Measurements from ENCODE around the gene TMEM179. TPM values are rescaled to one million over a fixed set of nuclear protein-coding genes. Genes with fewer than 3 reads are reported as not detected.

TMEM179 gene
- total and polyA plus RNA-seq, 2 of the 8 experiments (the other 6 are each of a cell fraction or from before 2014, with no cell fraction given), result 2.9 to 4.0 TPM

DNA sequence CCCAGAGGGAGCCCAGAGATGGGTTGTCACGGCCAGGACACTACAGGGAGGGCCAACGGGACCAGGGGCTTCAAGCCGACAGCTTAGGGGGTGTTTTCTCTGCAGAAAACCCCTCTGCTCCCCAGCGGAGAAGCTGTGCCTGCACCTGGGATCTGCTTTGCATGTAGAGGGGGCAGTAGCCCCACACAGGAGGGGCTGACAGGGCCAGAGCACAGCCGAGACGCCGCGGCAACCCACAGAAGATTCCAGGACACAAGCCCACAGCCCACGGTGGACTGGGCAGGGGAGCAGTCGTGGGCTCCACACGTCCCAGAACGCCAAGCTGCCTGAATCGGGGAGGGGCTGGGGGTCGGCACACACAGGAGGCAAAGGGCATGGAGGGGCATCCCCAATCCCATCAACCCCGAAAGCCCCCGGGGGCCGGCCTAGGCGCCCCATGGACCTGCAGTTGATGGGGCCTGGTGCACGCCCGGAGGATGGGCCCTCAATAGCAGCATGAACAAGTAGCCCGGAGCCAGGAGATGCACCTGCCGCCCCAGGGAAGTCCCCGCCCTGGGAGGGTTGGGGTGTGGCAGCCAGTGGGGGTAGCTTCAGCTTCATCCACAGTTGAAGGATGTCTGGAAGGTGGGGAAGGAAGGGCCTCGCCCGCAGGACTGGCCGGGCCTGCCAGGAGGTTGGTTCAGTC, 30.5 kb upstream of the TMEM179 start:
- Histone ChIP-seq H2BK20ac (ENCODE audit: low read length) (no peak overlapping the region), H2BK120ac (replicated peaks; ENCODE audit: low read depth, low read length) (no peak overlapping the region), H3K23ac (ENCODE audit: insufficient read length) (no peak overlapping the region), H3K36me3 (ENCODE audit: control insufficient read depth in 2 of 4, insufficient read depth in 4 of 4, low read length in 3 of 4) (no peaks in the 10 kb centered on the region), H2BK12ac (ENCODE audit: low read depth, low read length) (no peak overlapping the region), H2BK15ac (ENCODE audit: low read length) (no peak overlapping the region), H3K27ac (ENCODE audit: low read depth, low read length) (no peak overlapping the region), H3K18ac (ENCODE audit: extremely low read depth, low read length) (no peak overlapping the region), H3K9ac (replicated peaks in 1 of 4; ENCODE audit: extremely low read depth in 1 of 4, low read depth in 3 of 4, low read length in 3 of 4) (no peak overlapping the region), H4K91ac (replicated peaks; ENCODE audit: insufficient read length, low read length) (no peak overlapping the region), H2AK5ac (ENCODE audit: low read depth, low read length) (no peak overlapping the region), H3K56ac (replicated peaks; ENCODE audit: insufficient read length, low read depth, low read length) (no peak overlapping the region), H3K27me3 (replicated peaks in 1 of 4; ENCODE audit: control insufficient read depth in 3 of 4, extremely low read depth in 1 of 4, insufficient read depth in 3 of 4, low read length in 3 of 4) (no peaks in the 10 kb centered on the region), H3K4me1 (replicated peaks in 1 of 4; ENCODE audit: control insufficient read depth in 3 of 4, insufficient read depth in 4 of 4, low read length in 3 of 4) (no peaks in the 10 kb centered on the region), H2BK5ac (ENCODE audit: low read depth, low read length) (no peak overlapping the region), H3K79me1 (ENCODE audit: low read depth, low read length) (no peaks in the 10 kb centered on the region), H4K20me1 (replicated peaks in 1 of 2; ENCODE audit: control insufficient read depth in 1 of 2, insufficient read depth in 2 of 2, low read length in 2 of 2) (no peaks in the 10 kb centered on the region), H3K79me2 (ENCODE audit: control insufficient read depth in 1 of 2, insufficient read depth in 2 of 2, low read length in 2 of 2) (no peaks in the 10 kb centered on the region), H3K23me2 (ENCODE audit: low read depth, low read length) (no peaks in the 10 kb centered on the region), H3K4me2 (ENCODE audit: insufficient read depth in 1 of 2, low read depth in 2 of 2, low read length in 2 of 2) (no peak overlapping the region), H4K5ac (ENCODE audit: insufficient read length, low read depth, low read length) (no peak overlapping the region), H3K4ac (replicated peaks; ENCODE audit: insufficient read length, low read depth, low read length) (no peak overlapping the region), H2AFZ (ENCODE audit: low read length) (no peak overlapping the region), H3K4me3 (ENCODE audit: extremely low read depth in 1 of 4, insufficient read depth in 2 of 4, low read depth in 3 of 4, low read length in 4 of 4) (no peak overlapping the region), H4K8ac (ENCODE audit: extremely low read depth, insufficient read depth, low read length) (no peak overlapping the region), H3K9me3 (ENCODE audit: insufficient read depth in 2 of 2, low read depth in 1 of 2, low read length in 1 of 2) (no peaks in the 10 kb centered on the region), H3K14ac (ENCODE audit: insufficient read length) (no peak overlapping the region)
- CTCF ChIA-PET (ENCODE audit: partially characterized antibody), result interaction anchor here (1.2 to 1.4 kb wide), 2 partner anchors 18 to 57 kb away, joined by 3 read pairs; no protein-coding TSS in a partner anchor
- 90% methylated on average over 22 of the region's 26 CpGs; no CpG with 5 or more reads in 1 of the 2 experiments for WGBS, 2 experiments (ENCODE audit: extremely low coverage in 1 of 2, insufficient coverage in 1 of 2, insufficient read length in 1 of 2, insufficient replicate concordance in 2 of 2, low coverage in 1 of 2, low lambda C conversion rate in 2 of 2, missing lambda C conversion rate in 1 of 2)
- FAIRE-seq (no peak), DNase-seq (ENCODE audit: low read depth in 1 of 2, low spot score in 2 of 2) (no peak)
- POLR2A ChIA-PET (ENCODE audit: partially characterized antibody), result no interaction called here
- TF ChIP-seq, protein P1, sequence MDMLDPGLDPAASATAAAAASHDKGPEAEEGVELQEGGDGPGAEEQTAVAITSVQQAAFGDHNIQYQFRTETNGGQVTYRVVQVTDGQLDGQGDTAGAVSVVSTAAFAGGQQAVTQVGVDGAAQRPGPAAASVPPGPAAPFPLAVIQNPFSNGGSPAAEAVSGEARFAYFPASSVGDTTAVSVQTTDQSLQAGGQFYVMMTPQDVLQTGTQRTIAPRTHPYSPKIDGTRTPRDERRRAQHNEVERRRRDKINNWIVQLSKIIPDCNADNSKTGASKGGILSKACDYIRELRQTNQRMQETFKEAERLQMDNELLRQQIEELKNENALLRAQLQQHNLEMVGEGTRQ (IDR thresholded peaks at IDR 0.05; ENCODE audit: low read length), result no peak

All from H1 (cell line).